ENCODE results near the gene UNC13D.
"Not testable (repeated sequence)": the region's sequence is repeated elsewhere in the genome, so short reads cannot be mapped to it uniquely, and the experiment has no call there.

The UNC13D gene

DNA sequence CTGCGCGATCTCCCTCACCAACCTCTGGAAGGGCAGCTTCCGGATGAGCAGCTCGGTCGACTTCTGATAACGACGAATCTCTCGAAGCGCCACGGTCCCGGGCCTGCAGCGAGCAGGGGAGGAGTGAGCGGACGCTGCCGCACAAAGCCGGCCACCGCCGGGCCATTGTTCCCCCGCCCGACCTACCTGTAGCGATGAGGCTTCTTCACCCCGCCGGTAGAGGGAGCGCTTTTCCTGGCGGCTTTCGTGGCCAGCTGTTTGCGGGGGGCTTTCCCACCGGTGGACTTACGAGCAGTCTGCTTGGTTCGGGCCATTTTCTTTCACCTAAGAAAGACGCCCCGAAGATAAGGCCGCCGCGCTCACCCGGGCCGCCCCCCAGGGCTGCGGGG, 65.3 kb downstream of the UNC13D start:
- Mint-ChIP-seq H3K4me3 (peak overlapping the region; percentile 95 to 98 (median 97)), H3K27me3 (ENCODE audit: low read depth) (peaks cover 10% of the 10 kb centered on the region), H3K4me1 (peaks cover 50% of the 10 kb centered on the region), H3K36me3 (ENCODE audit: low read depth) (peaks cover 51% of the 10 kb centered on the region), H3K27ac (peak overlapping the region; percentile 5 to 89 (median 88)), H3K9me3 (peaks cover 3% of the 10 kb centered on the region)
- TF ChIP-seq, protein P1, sequence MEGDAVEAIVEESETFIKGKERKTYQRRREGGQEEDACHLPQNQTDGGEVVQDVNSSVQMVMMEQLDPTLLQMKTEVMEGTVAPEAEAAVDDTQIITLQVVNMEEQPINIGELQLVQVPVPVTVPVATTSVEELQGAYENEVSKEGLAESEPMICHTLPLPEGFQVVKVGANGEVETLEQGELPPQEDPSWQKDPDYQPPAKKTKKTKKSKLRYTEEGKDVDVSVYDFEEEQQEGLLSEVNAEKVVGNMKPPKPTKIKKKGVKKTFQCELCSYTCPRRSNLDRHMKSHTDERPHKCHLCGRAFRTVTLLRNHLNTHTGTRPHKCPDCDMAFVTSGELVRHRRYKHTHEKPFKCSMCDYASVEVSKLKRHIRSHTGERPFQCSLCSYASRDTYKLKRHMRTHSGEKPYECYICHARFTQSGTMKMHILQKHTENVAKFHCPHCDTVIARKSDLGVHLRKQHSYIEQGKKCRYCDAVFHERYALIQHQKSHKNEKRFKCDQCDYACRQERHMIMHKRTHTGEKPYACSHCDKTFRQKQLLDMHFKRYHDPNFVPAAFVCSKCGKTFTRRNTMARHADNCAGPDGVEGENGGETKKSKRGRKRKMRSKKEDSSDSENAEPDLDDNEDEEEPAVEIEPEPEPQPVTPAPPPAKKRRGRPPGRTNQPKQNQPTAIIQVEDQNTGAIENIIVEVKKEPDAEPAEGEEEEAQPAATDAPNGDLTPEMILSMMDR (IDR thresholded peaks at IDR 0.05; ENCODE audit: unreplicated experiment in 3 of 3) = peak; percentile 45 to 59 (median 49)

DNA sequence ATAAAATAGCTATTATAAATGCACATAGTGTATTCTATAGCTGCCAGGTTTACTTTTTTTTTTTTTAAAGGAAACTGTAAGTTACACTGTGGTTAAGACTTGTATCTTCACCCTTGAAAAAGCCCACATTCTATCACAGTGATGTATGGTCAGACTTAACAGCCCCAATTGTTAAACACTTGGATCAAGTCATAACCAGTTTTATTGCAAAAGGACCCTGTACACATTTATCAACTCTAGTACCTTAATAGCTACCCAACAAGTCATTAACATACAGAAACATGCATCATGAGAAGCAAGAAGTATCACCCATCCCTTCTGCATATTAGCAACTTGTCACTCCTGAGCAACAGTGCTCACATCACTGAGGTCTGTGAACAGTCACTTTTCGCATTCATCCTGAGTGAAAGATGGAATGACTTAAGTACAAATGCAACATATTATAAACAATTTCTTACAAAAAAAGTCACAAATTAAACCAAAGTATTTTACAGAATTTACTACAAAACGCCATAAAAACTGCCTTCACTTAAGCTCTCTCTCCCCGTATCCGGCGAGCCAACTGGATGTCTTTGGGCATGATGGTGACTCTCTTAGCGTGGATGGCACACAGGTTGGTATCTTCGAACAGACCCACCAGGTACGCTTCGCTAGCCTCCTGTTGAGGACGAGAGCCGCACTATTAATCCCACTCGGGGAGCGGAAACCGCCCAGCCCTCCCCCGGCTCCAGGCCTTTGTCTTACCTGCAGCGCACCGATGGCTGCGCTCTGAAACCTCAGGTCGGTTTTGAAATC, 65.9 kb downstream of the UNC13D start:
- H3K27ac Mint-ChIP-seq = peak overlapping the region; percentile 5 to 89 (median 88)
- not testable (repeated sequence) for H3K27me3 Mint-ChIP-seq (ENCODE audit: low read depth); H3K9me3 Mint-ChIP-seq
- peaks cover 44% of the 10 kb centered on the region for H3K4me1 Mint-ChIP-seq
- peak overlapping the region; percentile 95 to 98 (median 97) for H3K4me3 Mint-ChIP-seq
- H3K36me3 Mint-ChIP-seq (ENCODE audit: low read depth) = peaks cover 51% of the 10 kb centered on the region

DNA sequence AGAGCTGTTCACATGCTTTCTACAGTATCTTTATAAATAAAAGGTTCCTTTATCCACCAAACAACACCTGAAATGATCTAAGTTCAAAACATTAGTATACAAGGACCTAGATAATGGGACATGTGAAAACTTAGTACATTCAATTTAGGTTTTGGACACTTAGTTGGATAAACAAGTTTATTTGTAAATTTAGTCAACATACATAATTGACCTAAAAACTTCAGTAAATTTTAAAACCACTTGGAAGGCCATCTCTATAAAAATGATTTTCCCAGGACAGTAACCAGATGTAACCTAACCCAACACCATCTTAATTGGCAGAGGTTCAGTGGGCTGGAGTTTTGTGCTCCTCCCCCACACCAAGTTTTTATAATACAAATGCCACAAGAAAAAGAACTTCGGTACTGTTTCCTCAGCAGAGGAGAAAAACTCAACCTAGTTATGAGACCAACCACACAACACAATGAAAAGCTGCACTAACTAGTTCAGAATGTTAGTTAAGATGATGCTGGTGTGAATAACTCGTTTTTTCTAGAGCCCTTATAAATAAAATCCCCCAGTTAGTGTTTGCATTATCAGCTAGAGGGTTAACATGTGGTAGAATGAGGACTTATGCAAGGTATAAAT, 66.8 kb downstream of the UNC13D start:
- H3K36me3 Mint-ChIP-seq (ENCODE audit: low read depth) = peaks cover 51% of the 10 kb centered on the region
- H3K4me3 Mint-ChIP-seq = peak overlapping the region; percentile 95 to 98 (median 97)
- H3K27me3 Mint-ChIP-seq (ENCODE audit: low read depth) = peaks cover 10% of the 10 kb centered on the region
- TF ChIP-seq, protein P1 (IDR thresholded peaks at IDR 0.05; ENCODE audit: unreplicated experiment in 3 of 3) = no peak
- peaks cover 3% of the 10 kb centered on the region for H3K9me3 Mint-ChIP-seq
- H3K27ac Mint-ChIP-seq = peak overlapping the region; percentile 5 to 88 (median 53)
- peaks cover 41% of the 10 kb centered on the region for H3K4me1 Mint-ChIP-seq

Data from nephron (organoid).